A549 (cell line): ENCODE results near the gene RPRD1A. TPM values are rescaled to one million over a fixed set of nuclear protein-coding genes. Genes with fewer than 3 reads are reported as not detected.
"Not testable (repeated sequence)": the region's sequence is repeated elsewhere in the genome, so short reads cannot be mapped to it uniquely, and the experiment has no call there.

Experiments used
- ATAC-seq, 2 experiments: fragments of 200-7000 bp in 1 of 2; fragments of >200 bp in 1 of 2; cut with Nextera tagmentation in 1 of 2; cut with Tn5 transposase in 1 of 2; 3 replicates each; pipeline versions ENCODE4 v1.8.0 to v1.9.1; 2018 to 2020; ENCODE audit warnings: mild to moderate bottlenecking in 1 of 2, moderate library complexity in 1 of 2
- CTCF ChIA-PET: fragments of 300-600 bp; sonication (Branson Sonifier 250); formaldehyde crosslinking; extraction: SDS; loops from one replicate; lab custom pipeline; 2021; ENCODE audit warnings: antibody characterized with exemption, inconsistent platforms; lab: Yijun Ruan, JAX
- POLR2A ChIA-PET: fragments of 350-600 bp; formaldehyde crosslinking; extraction: SDS; loops from one replicate; lab custom pipeline; 2021; ENCODE audit warnings: antibody characterized with exemption, inconsistent platforms; lab: Yijun Ruan, JAX
- DNase-seq, 2 experiments: peaks; one replicate each; pipeline versions ENCODE4 v3.0.0 to v3.0.0-alpha.2; 2011 to 2016; ENCODE audit warnings: low read depth in 1 of 2, low spot score in 1 of 2
- FAIRE-seq: peaks from 2 replicates; lab custom pipeline; 2011; peaks lifted over from hg19 to GRCh38; lab: Jason Lieb, UNC
- H3K27ac ChIP-seq, 2 experiments: fragments of >200 bp; sonication (Bioruptor Twin); formaldehyde crosslinking; 3 replicates each; pipeline ENCODE4 v1.5.1; 2016 to 2017
- H3K4me1 ChIP-seq: fragments of >200 bp; sonication (Bioruptor Twin); formaldehyde crosslinking; 3 replicates; pipeline ENCODE4 v1.6.1; 2016
- H3K4me2 ChIP-seq: fragments of >200 bp; sonication (Bioruptor Twin); formaldehyde crosslinking; 3 replicates; pipeline ENCODE4 v1.6.1; 2016
- H3K4me3 ChIP-seq: fragments of >200 bp; sonication (Bioruptor Twin); formaldehyde crosslinking; 3 replicates; pipeline ENCODE4 v1.5.1; 2016
- H3K9me3 ChIP-seq: fragments of >200 bp; sonication (Bioruptor Twin); formaldehyde crosslinking; 3 replicates; pipeline ENCODE4 v1.6.1; 2016
- CBX8 ChIP-seq: fragments of 200-600 bp; sonication (generic); IDR thresholded peaks from 2 replicates; pipeline ENCODE4 v1.6.1; 2016
- CEBPB ChIP-seq, 2 experiments: fragments of >200 bp in 1 of 2; sonication (Bioruptor Twin) in 1 of 2; formaldehyde crosslinking in 1 of 2; IDR thresholded peaks; 2 replicates each; pipeline ENCODE4 v1.6.1; 2012 to 2016
- ESRRA ChIP-seq: fragments of 150-350 bp; IDR thresholded peaks from 2 replicates; pipeline ENCODE4 v1.6.1; 2014; ENCODE audit warnings: mild to moderate bottlenecking, low read length, borderline replicate concordance
- FOSL2 ChIP-seq, 2 experiments: fragments of 450-650 bp in 1 of 2; fragments of >200 bp in 1 of 2; sonication (Bioruptor Twin) in 1 of 2; formaldehyde crosslinking; IDR thresholded peaks; 2 replicates each; pipeline versions ENCODE4 v1.5.0 to v1.6.1; 2016 to 2020; ENCODE audit warnings: mild to moderate bottlenecking in 1 of 2, moderate library complexity in 1 of 2
- FOXS1 ChIP-seq: fragments of 250-450 bp; sonication (Bioruptor Pico); IDR thresholded peaks from 2 replicates; pipeline ENCODE4 v1.5.0; 2020; ENCODE audit warnings: mild to moderate bottlenecking, moderate library complexity
- HOXB13 ChIP-seq: fragments of 250-450 bp; sonication (Bioruptor Pico); IDR thresholded peaks from 2 replicates; pipeline ENCODE4 v1.5.0; 2020; ENCODE audit warnings: low read depth, mild to moderate bottlenecking, moderate library complexity
- HOXB5 ChIP-seq: fragments of 250-450 bp; sonication (Bioruptor Pico); IDR thresholded peaks from 2 replicates; pipeline ENCODE4 v1.5.0; 2020; ENCODE audit warnings: mild to moderate bottlenecking, moderate library complexity
- JUN ChIP-seq, 2 experiments: fragments of >200 bp; sonication (Bioruptor Twin); formaldehyde crosslinking; IDR thresholded peaks; 2 replicates in 1 of 2; 3 replicates in 1 of 2; pipeline ENCODE4 v1.6.1; 2016 to 2017
- JUNB ChIP-seq: fragments of >200 bp; sonication (Bioruptor Twin); formaldehyde crosslinking; IDR thresholded peaks from 2 replicates; pipeline ENCODE4 v1.6.1; 2016
- KDM5A ChIP-seq: fragments of 200-600 bp; sonication (generic); IDR thresholded peaks from 2 replicates; pipeline ENCODE4 v1.6.1; 2016; ENCODE audit warnings: antibody characterized with exemption, mild to moderate bottlenecking
- PHF8 ChIP-seq: fragments of 200-600 bp; sonication (generic); IDR thresholded peaks from 2 replicates; pipeline ENCODE4 v1.6.1; 2016; ENCODE audit warnings: low read depth, mild to moderate bottlenecking, antibody characterized with exemption, moderate library complexity, borderline replicate concordance
- POLR2A ChIP-seq: IDR thresholded peaks from 2 replicates; pipeline ENCODE4 v1.6.1; 2012; ENCODE audit warnings: mild to moderate bottlenecking, low read length
- RARB ChIP-seq: fragments of 250-450 bp; sonication (Bioruptor Pico); IDR thresholded peaks from 2 replicates; pipeline ENCODE4 v1.8.0; 2021; ENCODE audit warnings: mild to moderate bottlenecking, moderate library complexity
- RCOR1 ChIP-seq: fragments of 150-350 bp; IDR thresholded peaks from 2 replicates; pipeline ENCODE4 v1.6.1; 2014; ENCODE audit warnings: antibody characterized with exemption, low read length, low read depth
- RNF2 ChIP-seq: fragments of 200-600 bp; sonication (generic); IDR thresholded peaks from 2 replicates; pipeline ENCODE4 v1.6.1; 2016; ENCODE audit warnings: low read depth, mild to moderate bottlenecking, antibody characterized with exemption, moderate library complexity, borderline replicate concordance
- TFCP2L1 ChIP-seq: fragments of 250-450 bp; sonication (Bioruptor Pico); IDR thresholded peaks from 2 replicates; pipeline ENCODE4 v1.5.0; 2021; ENCODE audit warnings: mild to moderate bottlenecking
- TP53 ChIP-seq: fragments of 250-450 bp; sonication (Bioruptor Pico); IDR thresholded peaks from 2 replicates; pipeline ENCODE4 v1.5.0; 2021; ENCODE audit warnings: mild to moderate bottlenecking, moderate library complexity
- ZFP36 ChIP-seq: fragments of 450-650 bp; IDR thresholded peaks from 2 replicates; pipeline ENCODE4 v1.6.1; 2014; ENCODE audit warnings: borderline replicate concordance; ENCODE audit not compliant: partially characterized antibody
- ZSCAN20 ChIP-seq: fragments of 250-450 bp; sonication (Bioruptor Pico); IDR thresholded peaks from 2 replicates; pipeline ENCODE4 v1.8.0; 2022; ENCODE audit warnings: mild to moderate bottlenecking, moderate library complexity
- WGBS: methylation state at CpG from one replicate; pipeline ENCODE4 v1.1.6; 2017; ENCODE audit errors: missing lambda C conversion rate; 5-methylcytosine and 5-hydroxymethylcytosine counted together
- polyA minus RNA-seq: library from RNA; depleted of rRNA, polyadenylated mRNA; stranded (reverse); fragments of >200 nt; gene quantifications from 2 replicates; pipeline ENCODE4 v1.2.3, GENCODE V29; 2011; rRNA and poly(A)+ RNA removed
- polyA plus RNA-seq, 4 experiments: library from polyadenylated mRNA; depleted of rRNA in 3 of 4; stranded (reverse); fragments of >200 nt; fragmentation: RNase III in 1 of 4; extraction: RNeasy Plus Mini Kit Qiagen cat#74134 plus additional on column Dnase treatment in 1 of 4; gene quantifications; 2 replicates in 3 of 4; 3 replicates in 1 of 4; pipeline ENCODE4 v1.2.3, GENCODE V29; 2011 to 2017
- TF ChIP-seq, protein P1 (sequence below): fragments of >200 bp; sonication (Bioruptor Twin); formaldehyde crosslinking; IDR thresholded peaks from 3 replicates; pipeline ENCODE4 v1.6.1; 2016
- TF ChIP-seq, protein P2 (sequence below): fragments of 250-450 bp; sonication (Bioruptor Pico); IDR thresholded peaks from 2 replicates; pipeline ENCODE4 v1.5.0; 2020; ENCODE audit warnings: low read depth, mild to moderate bottlenecking, moderate library complexity

Gene RPRD1A, protein sequence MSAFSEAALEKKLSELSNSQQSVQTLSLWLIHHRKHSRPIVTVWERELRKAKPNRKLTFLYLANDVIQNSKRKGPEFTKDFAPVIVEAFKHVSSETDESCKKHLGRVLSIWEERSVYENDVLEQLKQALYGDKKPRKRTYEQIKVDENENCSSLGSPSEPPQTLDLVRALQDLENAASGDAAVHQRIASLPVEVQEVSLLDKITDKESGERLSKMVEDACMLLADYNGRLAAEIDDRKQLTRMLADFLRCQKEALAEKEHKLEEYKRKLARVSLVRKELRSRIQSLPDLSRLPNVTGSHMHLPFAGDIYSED
- polyA plus RNA-seq (2011; rRNA removed) (40.1 and 58.2 TPM in 2 replicates), polyA plus RNA-seq (2017; fragmentation: RNase III; extraction: RNeasy Plus Mini Kit Qiagen cat#74134 plus additional on column Dnase treatment) (25.8 to 26.5 TPM (median 26.0 TPM) in 3 replicates), polyA minus RNA-seq (22.6 and 23.2 TPM in 2 replicates)
- 12.0 and 13.1 TPM in 2 replicates for polyA plus RNA-seq (2012; cell fraction: cytosol; rRNA removed)
- polyA plus RNA-seq (2012; cell fraction: nucleus; rRNA removed), result 15.1 and 16.6 TPM in 2 replicates

DNA sequence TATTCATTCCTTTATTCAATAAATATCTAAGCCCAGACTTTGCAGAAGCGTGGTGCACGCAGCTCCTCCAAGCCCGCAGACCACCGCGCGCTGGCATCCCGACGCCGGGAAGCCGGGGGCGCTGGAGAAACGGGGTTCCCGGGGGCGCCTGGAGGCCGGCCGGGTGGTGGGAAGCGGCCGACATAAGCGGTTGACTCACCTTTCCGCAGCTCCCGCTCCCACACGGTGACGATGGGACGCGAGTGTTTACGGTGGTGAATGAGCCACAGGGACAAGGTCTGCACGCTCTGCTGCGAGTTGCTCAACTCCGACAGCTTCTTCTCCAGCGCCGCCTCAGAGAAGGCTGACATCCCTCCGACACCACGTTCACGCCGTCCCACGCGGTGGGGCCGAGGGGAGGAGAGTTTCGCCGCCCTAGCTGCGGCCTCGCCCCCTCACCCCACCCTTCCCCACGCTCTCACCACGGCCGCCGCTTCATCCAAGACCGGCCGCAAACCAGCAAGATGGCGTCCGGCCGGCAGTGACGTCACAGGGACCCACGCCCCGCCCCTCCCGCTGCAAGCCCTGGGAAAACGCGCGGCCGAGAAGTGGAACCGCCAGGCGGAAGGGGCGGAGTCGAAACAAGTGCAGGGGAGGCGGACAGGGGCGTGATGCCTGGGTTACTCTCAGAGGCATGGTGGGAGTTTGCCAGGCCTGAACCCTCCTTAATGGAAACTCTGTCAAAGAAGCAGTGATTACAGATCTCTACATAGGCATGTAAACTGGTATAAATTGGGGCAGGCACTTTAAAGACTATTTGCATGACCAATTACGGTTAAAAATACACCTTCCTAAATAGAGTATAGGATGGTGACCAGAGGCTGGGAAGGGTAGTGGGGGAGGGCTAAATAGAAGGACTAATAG, at the start of gene RPRD1A:
Gene RPRD1A (minus strand): TSS at position 505 of the 903 bp plus-strand sequence. CDS start 155 bp downstream, at position 350.
- ChIA-PET CTCF (interaction anchor here (0.7 kb wide), 1 partner anchor 217 kb away, joined by 3 read pairs; no protein-coding TSS in a partner anchor), POLR2A (interaction anchor here (0.5 to 1.0 kb wide), 4 partner anchors 54 to 231 kb away, joined by 3 read pairs; partner anchors contain the start of gene RMP24)
- Histone ChIP-seq H3K4me2 (peak within 1 kb of the TSS; percentile 77), H3K27ac (peak within 1 kb of the TSS; percentile 78 to 97), H3K9me3 (no peaks in the 10 kb centered on the region), H3K4me1 (peaks cover 6% of the 10 kb centered on the region; the same call in 1 of the 3 replicates), H3K4me3 (peak within 1 kb of the TSS; percentile 86)
- FAIRE-seq (no peak), DNase-seq (peak; percentile 87 to 92), ATAC-seq (peak; percentile 97 to 98)
- WGBS, result 3% methylated on average over 11 of the region's 66 CpGs
- TF ChIP-seq, protein P1, sequence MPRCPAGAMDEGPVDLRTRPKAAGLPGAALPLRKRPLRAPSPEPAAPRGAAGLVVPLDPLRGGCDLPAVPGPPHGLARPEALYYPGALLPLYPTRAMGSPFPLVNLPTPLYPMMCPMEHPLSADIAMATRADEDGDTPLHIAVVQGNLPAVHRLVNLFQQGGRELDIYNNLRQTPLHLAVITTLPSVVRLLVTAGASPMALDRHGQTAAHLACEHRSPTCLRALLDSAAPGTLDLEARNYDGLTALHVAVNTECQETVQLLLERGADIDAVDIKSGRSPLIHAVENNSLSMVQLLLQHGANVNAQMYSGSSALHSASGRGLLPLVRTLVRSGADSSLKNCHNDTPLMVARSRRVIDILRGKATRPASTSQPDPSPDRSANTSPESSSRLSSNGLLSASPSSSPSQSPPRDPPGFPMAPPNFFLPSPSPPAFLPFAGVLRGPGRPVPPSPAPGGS, result 0 out of 3 replicates have a peak, but pooled peaks have one; percentile 45
- TF ChIP-seq POLR2A, result peak; percentile 64
- TF ChIP-seq, protein P2, sequence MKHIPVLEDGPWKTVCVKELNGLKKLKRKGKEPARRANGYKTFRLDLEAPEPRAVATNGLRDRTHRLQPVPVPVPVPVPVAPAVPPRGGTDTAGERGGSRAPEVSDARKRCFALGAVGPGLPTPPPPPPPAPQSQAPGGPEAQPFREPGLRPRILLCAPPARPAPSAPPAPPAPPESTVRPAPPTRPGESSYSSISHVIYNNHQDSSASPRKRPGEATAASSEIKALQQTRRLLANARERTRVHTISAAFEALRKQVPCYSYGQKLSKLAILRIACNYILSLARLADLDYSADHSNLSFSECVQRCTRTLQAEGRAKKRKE (CRISPR knock-in tag), result no peak
- peak; percentile 72; the same call in 1 of the 2 replicates for TF ChIP-seq PHF8
- TF ChIP-seq HOXB5, result no peak
- TF ChIP-seq JUN (IDR thresholded peaks at IDR 0.05), result peak in 1 of 2 experiments; percentile 77; a peak in 2 of 5 replicates
- TF ChIP-seq FOSL2 (IDR thresholded peaks at IDR 0.05), result no peak
- TF ChIP-seq FOSL2 (CRISPR knock-in tag; IDR thresholded peaks at IDR 0.05), result 0 out of 2 replicates have a peak, but pooled peaks have one; percentile 22
- TF ChIP-seq ZSCAN20 (CRISPR knock-in tag), result no peak

DNA sequence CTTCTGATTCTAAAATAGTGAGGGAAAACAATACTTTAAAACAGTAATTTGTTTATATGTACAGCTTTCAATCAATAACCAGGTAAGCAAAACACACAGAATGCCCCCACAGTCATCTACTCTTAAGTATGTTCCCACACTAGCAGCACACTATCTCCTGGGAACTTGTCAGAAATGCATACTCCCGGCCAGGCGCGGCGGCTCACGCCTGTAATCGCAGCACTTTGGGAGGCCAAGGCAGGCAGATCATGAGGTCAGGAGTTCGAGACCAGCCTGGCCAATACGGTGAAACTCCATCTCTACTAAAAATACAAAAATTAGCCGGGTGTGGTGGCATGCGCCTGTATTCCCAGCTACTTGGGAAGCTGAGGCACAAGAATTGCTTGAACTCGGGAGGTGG, 49.4 kb upstream of the RPRD1A start:
- H3K9me3 ChIP-seq, ATAC-seq, H3K4me1 ChIP-seq, FAIRE-seq, H3K4me3 ChIP-seq, DNase-seq, H3K4me2 ChIP-seq, POLR2A ChIA-PET, H3K27ac ChIP-seq: not testable (repeated sequence)
- CTCF ChIA-PET, result interaction anchor here (1.4 kb wide), 1 partner anchor 99 kb away, joined by 3 read pairs; no protein-coding TSS in a partner anchor
- 88% methylated on average over 9 of the region's 11 CpGs for WGBS

DNA sequence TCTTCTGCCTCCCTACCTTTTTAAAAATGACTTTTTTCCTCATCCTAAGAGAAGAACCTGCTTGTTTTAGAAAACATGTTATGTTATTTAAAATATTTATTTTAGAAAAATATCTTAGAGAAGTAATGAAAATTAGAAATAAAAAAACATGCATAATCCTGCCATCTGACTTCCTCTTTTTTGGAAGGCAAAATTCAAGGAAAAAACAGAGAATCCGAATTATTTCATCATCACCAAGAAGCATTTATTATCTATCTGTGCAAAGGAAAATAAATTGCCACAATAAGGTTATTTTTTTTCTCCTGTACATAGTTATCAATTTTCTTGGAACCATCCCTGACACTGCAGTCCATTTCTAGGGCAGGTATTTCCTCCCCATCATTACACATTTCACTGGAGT, 47.4 kb upstream of the RPRD1A start:
- Histone ChIP-seq H3K4me1 (no peaks in the 10 kb centered on the region), H3K27ac (no peak overlapping the region), H3K4me3 (no peak overlapping the region), H3K4me2 (no peak overlapping the region), H3K9me3 (no peaks in the 10 kb centered on the region)
- no peak for DNase-seq
- WGBS, result 62% methylated on average over 1 of the region's 1 CpG
- ATAC-seq, result no peak
- POLR2A ChIA-PET, result no interaction called here
- TF ChIP-seq JUNB (no peak), HOXB13 (CRISPR knock-in tag) (no peak)
- no peak for FAIRE-seq
- CTCF ChIA-PET, result interaction anchor here (0.7 kb wide), 1 partner anchor 127 kb away, joined by 4 read pairs; no protein-coding TSS in a partner anchor

DNA sequence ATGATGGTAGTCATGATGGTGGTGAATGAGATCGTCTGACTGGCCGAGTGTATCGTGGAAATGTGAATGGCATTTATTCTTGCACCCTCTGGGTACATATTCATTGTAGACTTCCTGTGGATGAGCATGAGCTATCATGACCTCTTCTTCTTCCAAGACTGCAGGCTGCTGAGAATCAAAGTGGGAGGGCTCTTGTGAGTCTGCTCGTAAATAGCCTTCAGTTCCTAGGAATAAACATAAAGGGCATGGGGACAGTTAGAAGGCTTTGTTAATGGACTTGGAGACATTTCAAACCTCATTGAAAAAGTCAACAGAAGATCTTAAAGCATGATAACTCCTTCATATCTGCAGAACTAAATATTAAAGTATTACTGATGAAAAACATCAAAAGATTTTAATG, 46.9 kb upstream of the RPRD1A start:
- Histone ChIP-seq H3K9me3 (no peaks in the 10 kb centered on the region), H3K4me1 (no peaks in the 10 kb centered on the region), H3K4me3 (no peak overlapping the region), H3K4me2 (no peak overlapping the region), H3K27ac (no peak overlapping the region)
- ChIA-PET POLR2A (no interaction called here), CTCF (interaction anchor here (1.4 kb wide), 1 partner anchor 37 kb away, joined by 3 read pairs; no protein-coding TSS in a partner anchor)
- no peak for TF ChIP-seq TFCP2L1
- TF ChIP-seq ZSCAN20 (CRISPR knock-in tag), result no peak
- TF ChIP-seq, protein P2 (CRISPR knock-in tag), result no peak
- TF ChIP-seq CEBPB (IDR thresholded peaks at IDR 0.05), result no peak
- TF ChIP-seq FOSL2 (IDR thresholded peaks at IDR 0.05), result no peak
- TF ChIP-seq FOSL2 (CRISPR knock-in tag; IDR thresholded peaks at IDR 0.05), result no peak
- TF ChIP-seq, protein P1, result no peak
- no peak for TF ChIP-seq ESRRA
- no peak for TF ChIP-seq RCOR1
- no peak for TF ChIP-seq TP53
- no peak for TF ChIP-seq CBX8
- TF ChIP-seq FOXS1, result no peak
- TF ChIP-seq RNF2, result no peak
- TF ChIP-seq KDM5A, result no peak
- no peak for TF ChIP-seq RARB
- TF ChIP-seq ZFP36, result no peak
- ATAC-seq (no peak), DNase-seq (no peak), FAIRE-seq (no peak)
- WGBS, result 92% methylated on average over 4 of the region's 4 CpGs
